Upper lobe of left lung (tissue), 6 donors: ENCODE results near the gene MCOLN2. TPM values are rescaled to one million over a fixed set of nuclear protein-coding genes. Genes with fewer than 3 reads are reported as not detected.

Experiments
- ATAC-seq, 2 donors: fragments of 200-7000 bp; cut with Tn5 transposase; one replicate each; pipeline ENCODE4 v1.9.1; 2022; ENCODE audit warnings: mild to moderate bottlenecking in 2 of 2, moderate library complexity in 2 of 2; ENCODE audit not compliant: low FRiP score in 2 of 2
- DNase-seq, 2 donors: peaks; one replicate each; pipeline ENCODE4 v3.0.0-alpha.2; 2019 to 2020
- H3K27ac ChIP-seq, 4 donors: fragments of 200-600 bp; sonication (generic); one replicate each; pipeline ENCODE4 v1.5.1; 2016 to 2019
- H3K27me3 ChIP-seq, 4 donors: fragments of 200-600 bp; sonication (generic); one replicate each; pipeline ENCODE4 v1.5.1; 2017 to 2019
- H3K36me3 ChIP-seq, 4 donors: fragments of 200-600 bp; sonication (generic); one replicate each; pipeline ENCODE4 v1.5.1; 2016 to 2019
- H3K4me1 ChIP-seq, 4 donors: fragments of 200-600 bp; sonication (generic); one replicate each; pipeline ENCODE4 v1.5.1; 2018 to 2019
- H3K4me3 ChIP-seq, 4 donors: fragments of 200-600 bp; sonication (generic); one replicate each; pipeline ENCODE4 v1.5.1; 2017 to 2019; ENCODE audit warnings: mild to moderate bottlenecking in 2 of 4, moderate library complexity in 1 of 4
- H3K9me3 ChIP-seq, 4 donors: fragments of 200-600 bp; sonication (generic); one replicate each; pipeline ENCODE4 v1.5.1; 2018 to 2019
- CTCF ChIP-seq, 6 experiments: fragments of 450-650 bp in 4 of 6; fragments of 200-600 bp in 2 of 6; sonication (generic) in 2 of 6; IDR thresholded peaks; one replicate each; pipeline ENCODE4 v1.5.1; 2016 to 2019; ENCODE audit warnings: antibody characterized with exemption in 6 of 6
- EP300 ChIP-seq, 4 donors: sonication (generic); formaldehyde crosslinking; IDR thresholded peaks; one replicate each; pipeline ENCODE4 v1.5.1; 2017; ENCODE audit warnings: antibody characterized with exemption in 4 of 4, control low read depth in 2 of 4
- POLR2A ChIP-seq, 4 donors: fragments of 450-650 bp; IDR thresholded peaks; one replicate each; pipeline ENCODE4 v1.5.1; 2016 to 2017; ENCODE audit warnings: antibody characterized with exemption in 4 of 4, mild to moderate bottlenecking in 2 of 4
- POLR2AphosphoS5 ChIP-seq, 2 donors: sonication (generic); formaldehyde crosslinking; IDR thresholded peaks; one replicate each; pipeline ENCODE4 v1.5.1; 2017; ENCODE audit warnings: antibody characterized with exemption in 2 of 2
- whole genome bisulfite sequencing, 2 donors: methylation state at CpG; one replicate each; pipeline ENCODE4 v1.1.5; 2017 to 2018; 5-methylcytosine and 5-hydroxymethylcytosine counted together
- total RNA-seq, 6 donors: library from RNA; depleted of rRNA in 4 of 6; stranded (reverse); fragments of >200 nt in 4 of 6; gene quantifications; one replicate each; pipeline versions ENCODE4 v1.1.0 to v1.2.1, GENCODE V29; 2016 to 2021
- donor health status: DM: no; HTN: no; CAD: no; lungs with moderate emphysema.
- donor health status: DM: no; HTN: yes; CAD: no; lungs with severe emphysema.

The MCOLN2 gene
- total RNA-seq, 6 donors from 2014 or later: 5.8 to 41.9 (median 7.4) TPM

DNA sequence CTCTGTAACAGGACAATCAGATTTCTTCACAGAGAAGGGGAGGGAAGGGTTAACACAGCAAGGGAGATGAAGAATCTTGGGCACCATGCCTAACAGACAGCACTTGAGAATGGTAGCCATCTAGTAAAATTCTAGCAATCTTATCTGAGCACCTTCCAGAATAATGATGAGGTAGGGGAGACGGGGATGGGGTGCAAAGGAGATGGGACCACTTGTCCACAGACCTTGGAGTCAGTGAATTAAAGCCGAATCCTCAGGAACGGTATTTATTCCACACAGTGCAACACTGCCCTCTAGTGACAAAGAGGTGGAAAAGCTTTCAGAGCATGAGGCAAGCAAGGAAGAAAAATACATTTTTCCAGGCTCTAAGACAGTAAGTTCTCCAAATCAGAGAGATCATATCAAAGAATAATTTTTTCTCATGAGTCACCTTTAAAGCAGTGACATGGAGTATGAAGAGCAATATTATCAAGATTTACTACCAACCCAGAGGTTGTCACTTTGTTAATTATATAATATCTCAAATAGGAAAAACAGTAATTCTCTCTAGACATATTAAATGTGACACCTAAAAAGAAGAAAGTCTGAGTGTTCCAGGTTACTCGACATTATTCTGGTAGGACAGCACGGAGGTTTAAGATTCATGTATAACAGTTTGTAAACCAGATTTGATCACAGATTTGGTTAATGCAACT, 60.6 kb downstream of the MCOLN2 start:
- 2 to 4% methylated on average over 5 of the region's 5 CpGs for WGBS, 2 donors
- Histone ChIP-seq H3K4me1 (no peaks in the 10 kb centered on the region), H3K4me3 (no peak overlapping the region), H3K9me3 (no peaks in the 10 kb centered on the region), H3K27ac (no peak overlapping the region), H3K27me3 (no peaks in the 10 kb centered on the region), H3K36me3 (no peaks in the 10 kb centered on the region)
- ATAC-seq (peak; percentile 86 to 90), DNase-seq (no peak)
- TF ChIP-seq CTCF (IDR thresholded peaks at IDR 0.05) (peak; percentile 74 to 91 (median 86)), POLR2AphosphoS5 (IDR thresholded peaks at IDR 0.05) (no peak), EP300 (IDR thresholded peaks at IDR 0.05) (no peak), POLR2A (IDR thresholded peaks at IDR 0.05) (no peak)

- Histone ChIP-seq H3K27me3 (no peaks in the 10 kb centered on the region), H3K27ac (no peak overlapping the region), H3K4me1 (no peaks in the 10 kb centered on the region), H3K4me3 (no peak overlapping the region), H3K9me3 (no peaks in the 10 kb centered on the region), H3K36me3 (no peaks in the 10 kb centered on the region)
- ATAC-seq (no peak), DNase-seq (no peak)
- WGBS, 2 donors: 55 to 86% methylated on average over 7 of the region's 7 CpGs
- TF ChIP-seq POLR2AphosphoS5 (IDR thresholded peaks at IDR 0.05) (no peak), POLR2A (IDR thresholded peaks at IDR 0.05) (no peak), EP300 (IDR thresholded peaks at IDR 0.05) (no peak), CTCF (IDR thresholded peaks at IDR 0.05) (no peak)
Measured at GRCh38 chr1:84933011-84933611, 63.8 kb downstream of the MCOLN2 start.

DNA sequence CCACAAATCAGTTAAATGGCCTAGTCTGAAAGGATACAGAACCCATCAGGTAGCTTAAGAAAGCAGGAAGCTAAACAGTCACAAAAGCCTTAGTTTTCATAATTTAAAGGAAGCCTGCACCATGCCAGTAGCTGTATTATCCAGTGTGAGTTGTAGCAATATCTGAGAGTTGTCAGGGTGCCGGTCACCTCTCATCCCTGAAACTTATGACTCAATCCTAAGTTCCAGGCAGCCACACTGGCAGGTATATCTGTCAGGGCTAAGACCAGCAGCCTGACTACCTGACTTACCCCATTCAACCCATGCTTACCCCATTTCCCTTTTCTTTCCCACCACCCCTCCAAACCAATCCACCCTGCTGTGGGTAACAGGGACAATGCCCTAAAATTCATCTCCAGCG, 66.1 kb downstream of the MCOLN2 start:
- WGBS, 2 donors: 87 to 97% methylated on average over 2 of the region's 2 CpGs
- Histone ChIP-seq H3K36me3 (no peaks in the 10 kb centered on the region), H3K27me3 (no peaks in the 10 kb centered on the region), H3K9me3 (no peaks in the 10 kb centered on the region), H3K4me3 (no peak overlapping the region), H3K4me1 (no peaks in the 10 kb centered on the region), H3K27ac (no peak overlapping the region)
- TF ChIP-seq POLR2AphosphoS5 (IDR thresholded peaks at IDR 0.05): no peak
- no peak for TF ChIP-seq EP300 (IDR thresholded peaks at IDR 0.05)
- no peak for TF ChIP-seq CTCF (IDR thresholded peaks at IDR 0.05)
- no peak for TF ChIP-seq POLR2A (IDR thresholded peaks at IDR 0.05)
- ATAC-seq (no peak), DNase-seq (no peak)

GRCh38 chr1:84930329-84930728, 66.6 kb downstream of the MCOLN2 start:
- H3K4me1 ChIP-seq: no peaks in the 10 kb centered on the region
- H3K27me3 ChIP-seq: no peaks in the 10 kb centered on the region
- DNase-seq (no peak), ATAC-seq (no peak)
- WGBS, 2 donors: 87 to 88% methylated on average over 4 of the region's 4 CpGs
- no peaks in the 10 kb centered on the region for H3K36me3 ChIP-seq
- H3K9me3 ChIP-seq: no peaks in the 10 kb centered on the region
- TF ChIP-seq CTCF (IDR thresholded peaks at IDR 0.05) (no peak), POLR2A (IDR thresholded peaks at IDR 0.05) (no peak), POLR2AphosphoS5 (IDR thresholded peaks at IDR 0.05) (no peak), EP300 (IDR thresholded peaks at IDR 0.05) (no peak)
- H3K27ac ChIP-seq: no peak overlapping the region
- H3K4me3 ChIP-seq: no peak overlapping the region

DNA sequence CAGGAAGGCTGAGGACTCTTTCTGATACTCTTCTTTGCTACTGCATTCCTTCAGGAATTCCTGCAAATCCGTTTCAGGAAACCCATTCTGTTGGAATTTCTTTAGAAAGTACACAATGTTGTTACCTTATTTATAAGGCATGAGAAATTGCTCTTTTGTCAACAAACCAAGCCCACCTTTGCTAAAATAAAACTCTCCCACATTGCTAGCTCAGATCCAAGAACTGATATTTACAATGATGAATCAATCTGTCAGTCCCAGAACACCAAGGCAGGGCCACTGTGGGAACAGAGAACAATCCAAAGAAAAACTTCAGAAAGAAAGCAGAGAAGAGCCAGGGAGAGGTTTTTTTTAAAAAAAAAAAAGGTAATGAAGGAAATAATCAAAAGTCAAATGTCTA, 67.3 kb downstream of the MCOLN2 start:
- ATAC-seq: no peak
- H3K27me3 ChIP-seq: no peaks in the 10 kb centered on the region
- DNase-seq: no peak
- TF ChIP-seq CTCF (IDR thresholded peaks at IDR 0.05) (no peak), POLR2A (IDR thresholded peaks at IDR 0.05) (no peak), POLR2AphosphoS5 (IDR thresholded peaks at IDR 0.05) (no peak), EP300 (IDR thresholded peaks at IDR 0.05) (no peak)
- no peaks in the 10 kb centered on the region for H3K36me3 ChIP-seq
- no peak overlapping the region for H3K27ac ChIP-seq
- WGBS, 2 donors: 28 to 48% methylated on average over 1 of the region's 1 CpG
- H3K4me1 ChIP-seq: no peaks in the 10 kb centered on the region
- H3K9me3 ChIP-seq: no peaks in the 10 kb centered on the region
- no peak overlapping the region for H3K4me3 ChIP-seq
